HG03460 (cell line): ENCODE results near the gene CCDC7.

Source experiments
- ATAC-seq: cut with Tn5 transposase; IDR thresholded peaks from one replicate; pipeline ENCODE4 v1.9.1; 2021; ENCODE audit not compliant: unreplicated experiment

CCDC7 gene

GRCh38 chr10:32923849-32924248, 477.9 kb downstream of the CCDC7 start:
- ATAC-seq: no peak
